ENCODE data around the gene P2RX7.

P2RX7 gene

DNA sequence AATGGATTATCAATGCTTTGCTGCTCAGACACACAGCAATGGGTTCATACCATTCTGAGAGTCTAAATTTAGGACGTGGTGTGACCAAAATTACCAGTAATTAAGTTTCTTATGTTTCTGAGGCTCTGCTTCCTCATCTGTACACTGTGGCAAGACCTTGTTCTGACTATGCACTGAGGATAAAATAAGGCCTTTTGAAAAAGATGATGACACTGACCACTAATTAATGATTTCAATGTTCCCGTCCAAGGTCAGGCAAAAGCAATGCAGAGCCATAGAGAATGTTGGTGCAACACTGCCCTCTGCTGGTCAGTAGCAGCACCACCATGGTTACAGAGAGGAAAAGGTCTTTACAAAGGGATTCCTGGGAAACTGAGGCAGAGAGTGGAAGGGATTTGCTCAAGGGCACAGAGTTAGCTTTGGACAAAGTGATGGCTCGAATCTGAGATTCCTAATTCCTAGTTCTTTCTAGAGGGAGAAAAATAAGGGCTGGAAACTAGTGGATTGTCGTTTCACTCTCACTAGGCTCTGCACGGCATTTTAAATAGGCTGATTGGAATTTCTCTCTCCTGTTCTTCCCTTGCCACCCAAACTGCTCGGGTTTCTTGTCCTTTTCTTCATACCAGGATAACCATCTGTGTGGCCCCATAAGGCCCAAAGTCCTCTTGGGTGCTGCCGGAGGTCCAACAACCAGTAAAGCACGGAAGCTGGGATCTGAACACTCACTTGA, 22.3 kb upstream of the P2RX7 start:
- Histone ChIP-seq H2AFZ (ENCODE audit: low read depth, low read length) (no peak overlapping the region), H3K4me1 (ENCODE audit: insufficient read depth, low read length) (no peaks in the 10 kb centered on the region), H3K36me3 (ENCODE audit: insufficient read depth, low read length) (no peaks in the 10 kb centered on the region), H3K27me3 (ENCODE audit: insufficient read depth, low read length, poor library complexity) (no peaks in the 10 kb centered on the region), H3K27ac (ENCODE audit: low read length) (no peak overlapping the region), H3K9me3 (ENCODE audit: insufficient read depth, low read length, severe bottlenecking) (no peaks in the 10 kb centered on the region), H3K4me3 (ENCODE audit: low read depth in 1 of 2, low read length in 2 of 2) (no peak overlapping the region), H4K20me1 (ENCODE audit: insufficient read depth, low read length) (no peaks in the 10 kb centered on the region), H3K79me2 (ENCODE audit: insufficient read depth, low read length) (no peaks in the 10 kb centered on the region), H3K4me2 (ENCODE audit: insufficient read depth, low read length) (no peak overlapping the region), H3K9ac (ENCODE audit: low read depth, low read length) (no peak overlapping the region)
- ATAC-seq (ENCODE audit: insufficient read depth, low read depth) (peak; percentile 87), DNase-seq (peak; percentile 63)
- TF ChIP-seq, protein P1, sequence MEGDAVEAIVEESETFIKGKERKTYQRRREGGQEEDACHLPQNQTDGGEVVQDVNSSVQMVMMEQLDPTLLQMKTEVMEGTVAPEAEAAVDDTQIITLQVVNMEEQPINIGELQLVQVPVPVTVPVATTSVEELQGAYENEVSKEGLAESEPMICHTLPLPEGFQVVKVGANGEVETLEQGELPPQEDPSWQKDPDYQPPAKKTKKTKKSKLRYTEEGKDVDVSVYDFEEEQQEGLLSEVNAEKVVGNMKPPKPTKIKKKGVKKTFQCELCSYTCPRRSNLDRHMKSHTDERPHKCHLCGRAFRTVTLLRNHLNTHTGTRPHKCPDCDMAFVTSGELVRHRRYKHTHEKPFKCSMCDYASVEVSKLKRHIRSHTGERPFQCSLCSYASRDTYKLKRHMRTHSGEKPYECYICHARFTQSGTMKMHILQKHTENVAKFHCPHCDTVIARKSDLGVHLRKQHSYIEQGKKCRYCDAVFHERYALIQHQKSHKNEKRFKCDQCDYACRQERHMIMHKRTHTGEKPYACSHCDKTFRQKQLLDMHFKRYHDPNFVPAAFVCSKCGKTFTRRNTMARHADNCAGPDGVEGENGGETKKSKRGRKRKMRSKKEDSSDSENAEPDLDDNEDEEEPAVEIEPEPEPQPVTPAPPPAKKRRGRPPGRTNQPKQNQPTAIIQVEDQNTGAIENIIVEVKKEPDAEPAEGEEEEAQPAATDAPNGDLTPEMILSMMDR (IDR thresholded peaks at IDR 0.05; ENCODE audit: borderline replicate concordance, extremely low read depth, low read length, poor library complexity, severe bottlenecking), result peak; percentile 98
- TF ChIP-seq EZH2 (IDR thresholded peaks at IDR 0.05; ENCODE audit: borderline replicate concordance, low read depth, low read length, severe bottlenecking), result no peak

DNA sequence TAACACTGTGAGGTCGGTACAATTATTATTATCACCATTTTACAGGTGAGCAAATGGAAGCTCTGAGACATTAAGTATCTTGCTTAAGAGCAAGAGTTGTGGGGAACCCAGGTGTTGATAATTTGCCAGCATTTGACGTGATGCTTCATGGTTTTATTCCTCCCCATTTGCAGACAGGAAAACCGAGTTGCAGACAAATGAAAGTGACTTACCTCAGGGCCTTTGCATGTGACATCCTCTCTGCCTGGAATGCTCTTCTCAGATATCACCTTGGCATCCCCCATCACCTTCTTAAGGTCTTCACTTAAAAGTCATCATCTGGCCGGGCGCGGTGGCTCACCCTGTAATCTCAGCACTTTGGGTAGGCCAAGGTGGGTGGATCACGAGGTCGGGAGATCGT, 21.0 kb upstream of the P2RX7 start:
- H3K9ac ChIP-seq (ENCODE audit: low read depth, low read length), result no peak overlapping the region
- H4K20me1 ChIP-seq (ENCODE audit: insufficient read depth, low read length), result no peaks in the 10 kb centered on the region
- no peaks in the 10 kb centered on the region for H3K36me3 ChIP-seq (ENCODE audit: insufficient read depth, low read length)
- TF ChIP-seq, protein P1 (IDR thresholded peaks at IDR 0.05; ENCODE audit: borderline replicate concordance, extremely low read depth, low read length, poor library complexity, severe bottlenecking), result no peak
- TF ChIP-seq EZH2 (IDR thresholded peaks at IDR 0.05; ENCODE audit: borderline replicate concordance, low read depth, low read length, severe bottlenecking), result no peak
- no peak overlapping the region for H2AFZ ChIP-seq (ENCODE audit: low read depth, low read length)
- H3K79me2 ChIP-seq (ENCODE audit: insufficient read depth, low read length), result no peaks in the 10 kb centered on the region
- no peak for ATAC-seq (ENCODE audit: insufficient read depth, low read depth)
- H3K27me3 ChIP-seq (ENCODE audit: insufficient read depth, low read length, poor library complexity), result no peaks in the 10 kb centered on the region
- no peaks in the 10 kb centered on the region for H3K9me3 ChIP-seq (ENCODE audit: insufficient read depth, low read length, severe bottlenecking)
- no peak overlapping the region for H3K27ac ChIP-seq (ENCODE audit: low read length)
- no peaks in the 10 kb centered on the region for H3K4me1 ChIP-seq (ENCODE audit: insufficient read depth, low read length)
- DNase-seq, result no peak
- no peak overlapping the region for H3K4me2 ChIP-seq (ENCODE audit: insufficient read depth, low read length)
- no peak overlapping the region for H3K4me3 ChIP-seq (ENCODE audit: low read depth in 1 of 2, low read length in 2 of 2)

- TF ChIP-seq, protein P1 (IDR thresholded peaks at IDR 0.05; ENCODE audit: borderline replicate concordance, extremely low read depth, low read length, poor library complexity, severe bottlenecking), result no peak
- TF ChIP-seq EZH2 (IDR thresholded peaks at IDR 0.05; ENCODE audit: borderline replicate concordance, low read depth, low read length, severe bottlenecking), result no peak
- ATAC-seq (ENCODE audit: insufficient read depth, low read depth), result no peak
- no peaks in the 10 kb centered on the region for H3K27me3 ChIP-seq (ENCODE audit: insufficient read depth, low read length, poor library complexity)
Measured at GRCh38 chr12:121112496-121112895, 20.2 kb upstream of the P2RX7 start.

More at GRCh38 chr12:121112496-121112895, 20.2 kb upstream of the P2RX7 start:
- Histone ChIP-seq H3K79me2 (ENCODE audit: insufficient read depth, low read length) (no peaks in the 10 kb centered on the region), H3K4me1 (ENCODE audit: insufficient read depth, low read length) (no peaks in the 10 kb centered on the region), H2AFZ (ENCODE audit: low read depth, low read length) (no peak overlapping the region), H3K27ac (ENCODE audit: low read length) (no peak overlapping the region), H4K20me1 (ENCODE audit: insufficient read depth, low read length) (no peaks in the 10 kb centered on the region), H3K9ac (ENCODE audit: low read depth, low read length) (no peak overlapping the region), H3K36me3 (ENCODE audit: insufficient read depth, low read length) (no peaks in the 10 kb centered on the region), H3K4me2 (ENCODE audit: insufficient read depth, low read length) (no peak overlapping the region), H3K9me3 (ENCODE audit: insufficient read depth, low read length, severe bottlenecking) (no peaks in the 10 kb centered on the region), H3K4me3 (ENCODE audit: low read depth in 1 of 2, low read length in 2 of 2) (no peak overlapping the region)
- DNase-seq, result no peak

All from DND-41 (cell line).